Stimulated activated CD4-positive, alpha-beta T cell treated with anti-CD3 and anti-CD28 coated beads, Interleukin-15, amount 100 ng/mL, for 24 hours (primary cell): ENCODE data around the gene ZDHHC14.
A peak's percentile ranks its signal among the peaks of the same experiment; 100 is the strongest.

Source experiments
- DNase-seq: peaks from one replicate; pipeline ENCODE4 v3.0.0-alpha.2; 2020

Gene ZDHHC14

GRCh38 chr6:157652601-157653363 lies 271.8 kb downstream of the ZDHHC14 start:
- DNase-seq: no peak

DNA sequence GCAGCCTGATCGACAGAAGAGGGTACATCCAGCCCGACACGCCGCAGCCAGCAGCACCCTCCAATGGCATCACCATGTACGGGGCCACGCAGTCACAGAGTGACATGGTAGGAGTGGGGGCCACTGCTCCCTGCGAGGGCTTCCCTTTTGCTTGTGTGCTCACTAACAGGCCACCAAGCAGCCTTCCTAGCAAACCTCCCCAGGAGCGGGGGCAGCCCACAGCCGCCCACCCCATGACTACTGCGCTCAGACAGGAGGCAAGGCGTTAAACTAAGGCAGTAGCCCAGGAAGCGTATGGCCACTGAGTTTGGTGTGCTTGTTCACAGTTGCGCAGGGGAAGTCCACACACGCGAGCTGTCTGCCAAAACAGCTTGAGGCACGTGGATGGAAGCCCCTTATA lies 272.5 kb downstream of the ZDHHC14 start:
- no peak for DNase-seq

DNA sequence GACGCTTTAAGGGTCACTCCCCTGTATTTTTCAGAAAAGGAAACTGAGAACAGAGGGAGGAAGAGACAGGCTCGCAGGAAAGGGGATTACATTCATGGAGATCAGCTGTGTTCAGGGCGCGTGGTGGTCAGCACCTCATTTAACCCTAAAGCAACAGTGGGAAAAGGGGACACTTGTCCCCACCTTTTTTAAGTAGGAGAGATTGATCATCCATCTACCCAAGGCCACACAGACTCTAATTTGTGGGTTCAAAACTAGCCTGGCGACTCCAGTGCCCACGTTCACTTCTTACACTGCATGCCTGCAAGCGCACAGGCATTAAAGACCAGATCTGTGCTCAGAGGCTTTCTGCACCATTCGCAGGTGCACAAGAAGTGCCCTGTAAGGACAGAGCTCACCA lies 274.1 kb downstream of the ZDHHC14 start:
- no peak for DNase-seq

DNA sequence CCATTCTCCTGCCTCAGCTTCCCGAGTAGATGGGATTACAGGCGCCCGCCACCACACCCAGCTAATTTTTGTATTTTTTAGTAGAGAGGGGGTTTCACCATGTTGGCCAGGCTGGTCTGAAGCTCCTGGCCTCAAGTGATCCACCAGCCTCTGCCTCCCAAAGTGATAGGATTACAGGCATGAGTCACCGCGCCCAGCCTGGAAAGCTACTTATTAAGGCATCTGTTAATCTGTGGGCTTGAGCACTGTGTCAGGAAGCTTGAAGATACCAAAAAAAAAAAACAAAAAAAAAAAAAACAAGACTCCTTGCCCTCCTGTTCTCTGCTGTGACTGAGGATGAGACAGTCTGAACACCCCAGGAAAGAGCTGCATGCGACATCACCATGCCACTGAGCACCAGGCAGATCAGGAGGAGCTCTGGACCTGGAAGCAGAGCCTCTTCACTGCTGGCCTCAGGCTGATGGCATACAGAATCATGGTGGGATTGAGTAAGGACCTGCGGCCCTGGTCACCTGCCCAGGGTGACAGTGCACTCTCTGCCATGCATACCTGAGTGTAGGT lies 275.5 kb downstream of the ZDHHC14 start:
- DNase-seq: no peak

DNA sequence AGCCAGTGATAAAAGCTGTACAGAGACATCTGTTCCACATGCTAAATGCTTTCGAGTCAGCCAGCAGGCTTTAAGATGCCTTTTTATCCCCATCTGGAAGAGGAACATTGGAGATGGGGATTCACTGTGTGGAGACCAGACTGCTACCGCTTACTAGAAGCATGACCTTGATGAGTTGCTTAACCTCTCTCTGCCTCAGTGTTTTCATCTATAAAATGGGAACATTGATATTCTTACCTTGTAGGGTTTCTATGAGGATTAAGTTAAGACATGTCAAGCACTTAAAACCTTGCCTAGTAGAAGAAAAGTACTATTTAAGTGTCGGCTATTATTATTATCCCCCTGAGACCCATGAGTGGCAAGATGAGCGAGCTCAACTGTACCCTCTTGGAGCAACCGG lies 276.8 kb downstream of the ZDHHC14 start:
- DNase-seq: no peak

- DNase-seq: no peak
These were observed 277.3 kb downstream of the ZDHHC14 start for GRCh38 chr6:157658301-157658700.

DNA sequence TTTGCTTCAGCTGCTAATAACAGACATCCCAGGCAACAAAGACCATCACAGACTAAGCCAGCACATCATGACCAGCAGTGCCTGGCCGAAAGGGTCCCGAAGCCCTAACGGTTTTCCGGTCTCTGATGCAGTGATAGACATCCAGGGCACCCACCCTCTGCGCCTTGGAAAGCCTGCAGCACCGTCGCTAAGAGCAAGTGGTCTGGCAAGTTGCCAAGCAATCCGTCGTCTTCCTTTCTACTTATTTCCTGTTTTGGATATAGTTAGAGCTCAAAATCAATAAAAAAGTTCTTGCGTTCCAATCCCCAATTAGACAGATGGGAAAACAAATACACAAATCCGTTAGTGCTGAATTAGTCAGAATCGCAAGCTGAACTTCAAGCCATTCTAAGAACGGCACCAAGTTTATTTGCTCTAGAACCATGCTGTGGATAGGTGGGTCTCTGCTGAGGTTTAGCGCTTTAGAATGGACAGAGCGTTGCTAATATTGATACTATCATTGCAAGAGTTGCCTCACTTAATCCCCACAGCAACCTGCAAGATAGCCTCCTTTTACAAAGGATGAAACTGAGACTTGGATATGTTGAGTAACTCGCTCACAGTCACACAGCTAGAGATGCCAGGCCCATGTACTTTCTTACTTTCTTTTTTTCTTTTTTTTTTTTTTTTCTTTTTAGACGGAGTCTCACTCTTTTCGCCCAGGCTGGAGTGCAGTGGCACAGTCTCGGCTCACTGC lies 278.7 kb downstream of the ZDHHC14 start:
- no peak for DNase-seq

GRCh38 chr6:157660414-157660813 lies 279.4 kb downstream of the ZDHHC14 start:
- no peak for DNase-seq

DNA sequence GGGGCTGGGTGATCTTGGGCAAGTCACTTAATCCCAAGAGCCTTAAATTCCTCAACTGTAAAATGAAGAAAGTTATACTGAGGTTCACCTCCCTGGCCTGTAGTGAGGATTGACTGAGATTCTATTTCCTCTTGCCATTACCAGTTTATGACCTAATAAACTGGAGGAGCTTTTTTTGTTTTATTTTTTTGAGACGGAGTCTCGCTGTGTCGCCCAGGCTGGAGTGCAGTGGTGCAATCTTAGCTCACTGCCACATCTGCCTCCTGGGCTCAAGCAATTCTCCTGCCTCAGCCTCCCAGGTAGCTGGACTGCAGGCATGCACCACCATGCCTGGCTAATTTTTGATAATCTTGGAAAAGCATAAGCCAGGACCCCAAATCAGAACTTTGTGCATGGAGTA lies 280.7 kb downstream of the ZDHHC14 start:
- no peak for DNase-seq

- DNase-seq: no peak
These were observed 282.3 kb downstream of the ZDHHC14 start for GRCh38 chr6:157663261-157663660.

GRCh38 chr6:157665180-157665579 lies 284.2 kb downstream of the ZDHHC14 start:
- no peak for DNase-seq

GRCh38 chr6:157666729-157667128 lies 285.7 kb downstream of the ZDHHC14 start:
- no peak for DNase-seq

DNA sequence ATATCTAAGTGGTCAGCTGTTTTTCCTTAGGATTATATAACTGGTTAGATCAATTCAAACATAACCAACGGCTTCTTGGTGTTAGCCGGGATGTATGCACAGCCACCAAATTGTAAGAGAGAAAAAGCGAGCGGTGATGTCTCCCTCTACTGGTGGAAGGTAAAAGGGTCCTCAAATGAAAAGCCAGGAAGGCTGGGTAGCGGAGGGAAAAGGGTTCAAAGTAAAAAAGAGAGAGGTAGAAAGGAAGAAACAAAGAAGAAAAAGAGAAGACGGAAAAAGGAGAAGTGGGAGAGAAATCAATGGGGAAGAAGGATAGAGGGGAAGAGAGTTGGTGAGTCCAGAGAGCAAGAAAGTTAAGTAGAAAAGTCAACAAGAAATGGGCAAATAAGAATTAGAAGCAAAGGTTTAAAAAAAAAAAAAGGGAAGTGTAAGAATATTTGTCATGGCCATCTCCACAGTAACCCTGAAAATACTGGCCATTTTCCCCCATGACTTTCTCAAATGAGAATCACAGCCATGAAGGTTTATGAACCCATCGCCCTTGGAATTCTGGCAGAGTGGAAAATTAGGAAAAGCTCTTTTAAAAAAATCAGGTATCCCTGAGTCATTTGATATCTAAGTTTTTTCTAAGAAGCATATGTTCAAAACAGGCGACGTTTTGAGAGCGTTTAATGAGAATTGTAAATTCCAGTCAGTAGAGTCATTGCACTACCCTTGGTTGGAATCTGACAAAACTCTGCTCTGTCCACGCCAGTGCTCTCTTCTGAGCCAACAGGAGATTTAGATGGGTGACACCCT lies 286.4 kb downstream of the ZDHHC14 start:
- DNase-seq: peak; percentile 65

GRCh38 chr6:157668009-157668401 lies 287.0 kb downstream of the ZDHHC14 start:
- peak; percentile 5 for DNase-seq

- DNase-seq: no peak
These were observed 287.7 kb downstream of the ZDHHC14 start for GRCh38 chr6:157668713-157669112.

DNA sequence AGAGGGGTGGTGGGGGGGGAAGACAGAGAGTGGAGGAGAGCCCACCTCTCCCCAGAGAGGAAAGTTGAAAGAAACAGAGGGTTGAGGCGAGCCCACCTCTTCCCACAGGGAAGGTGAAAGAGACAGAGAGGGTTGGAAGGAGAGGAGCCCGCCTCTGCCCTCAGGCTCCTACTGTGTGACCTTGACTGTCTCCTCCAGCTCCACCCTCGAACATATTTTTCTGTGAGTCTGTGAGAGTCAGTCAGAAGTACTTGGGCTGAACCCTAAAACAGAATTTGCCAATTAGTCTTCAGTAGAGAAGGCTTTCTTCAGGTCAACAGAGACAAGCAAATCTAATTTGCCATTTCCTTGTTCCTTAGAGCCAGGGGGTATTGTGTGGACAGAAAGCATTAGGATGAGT lies 288.3 kb downstream of the ZDHHC14 start:
- no peak for DNase-seq

- DNase-seq: peak; percentile 43
These were observed 288.8 kb downstream of the ZDHHC14 start for GRCh38 chr6:157669747-157670216.

GRCh38 chr6:157670466-157671186 lies 289.6 kb downstream of the ZDHHC14 start:
- DNase-seq: no peak

DNA sequence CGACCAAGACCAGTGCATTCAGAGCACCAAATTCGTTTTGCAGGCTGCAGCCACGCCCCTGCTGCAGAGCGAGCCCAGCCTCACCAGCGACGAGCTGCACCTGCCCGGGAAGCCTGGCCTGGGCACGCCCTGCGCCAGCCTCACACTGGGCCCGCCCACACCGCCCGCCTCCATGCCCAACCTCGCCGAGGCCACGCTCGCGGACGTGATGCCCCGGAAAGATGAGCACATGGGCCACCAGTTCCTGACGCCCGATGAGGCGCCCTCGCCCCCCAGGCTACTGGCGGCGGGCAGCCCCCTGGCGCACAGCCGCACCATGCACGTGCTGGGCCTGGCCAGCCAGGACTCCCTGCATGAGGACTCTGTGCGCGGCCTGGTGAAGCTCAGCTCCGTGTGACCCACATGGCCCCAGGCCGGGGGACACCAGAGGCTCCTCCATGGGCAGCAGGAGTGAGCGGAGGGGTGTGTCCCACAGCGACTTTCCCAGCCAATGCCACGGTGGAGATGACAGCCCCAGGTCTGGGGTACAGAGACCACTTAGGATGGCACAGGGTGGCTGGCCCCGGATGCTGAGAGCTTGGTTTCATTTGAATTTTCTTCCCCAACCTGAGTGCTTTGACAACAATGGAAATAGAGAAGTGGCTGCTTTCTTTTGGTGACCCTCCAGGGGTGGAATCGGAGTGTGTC lies 291.9 kb downstream of the ZDHHC14 start:
- no peak for DNase-seq

- no peak for DNase-seq
These were observed 292.6 kb downstream of the ZDHHC14 start for GRCh38 chr6:157673596-157673995.

DNA sequence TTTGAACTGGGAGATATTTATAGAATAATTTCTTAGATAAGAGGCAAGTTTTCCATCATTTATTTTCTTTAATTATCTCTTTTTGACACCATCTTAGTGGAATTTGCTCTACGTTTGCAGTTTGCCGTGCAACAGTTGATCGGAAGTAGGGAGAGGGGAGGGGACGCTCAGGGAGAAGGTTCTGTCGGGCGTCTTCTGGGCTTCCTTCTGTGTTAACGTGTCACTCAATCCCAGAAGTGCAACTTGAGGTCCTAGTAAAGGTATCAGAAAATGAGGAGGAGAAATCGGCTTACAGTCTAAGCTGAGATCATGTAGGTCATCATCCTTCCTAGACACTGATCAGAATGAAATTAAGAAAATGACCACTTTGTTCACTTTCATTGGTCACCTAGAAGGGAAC lies 293.1 kb downstream of the ZDHHC14 start:
- DNase-seq: no peak

GRCh38 chr6:157675831-157676230 lies 294.8 kb downstream of the ZDHHC14 start:
- no peak for DNase-seq
